ENCODE measurements around the gene PLXNA2. TPM values are rescaled to one million over a fixed set of nuclear protein-coding genes. Genes with fewer than 3 reads are reported as not detected.

PLXNA2 gene
- polyA plus RNA-seq, 4 donors: 12.4 to 16.7 (median 14.4) TPM

- DNase-seq (ENCODE audit: low read depth in 4 of 4, low spot score in 3 of 4): no peak
Observed at GRCh38 chr1:208242941-208243526, 1.1 kb downstream of the PLXNA2 start.

DNA sequence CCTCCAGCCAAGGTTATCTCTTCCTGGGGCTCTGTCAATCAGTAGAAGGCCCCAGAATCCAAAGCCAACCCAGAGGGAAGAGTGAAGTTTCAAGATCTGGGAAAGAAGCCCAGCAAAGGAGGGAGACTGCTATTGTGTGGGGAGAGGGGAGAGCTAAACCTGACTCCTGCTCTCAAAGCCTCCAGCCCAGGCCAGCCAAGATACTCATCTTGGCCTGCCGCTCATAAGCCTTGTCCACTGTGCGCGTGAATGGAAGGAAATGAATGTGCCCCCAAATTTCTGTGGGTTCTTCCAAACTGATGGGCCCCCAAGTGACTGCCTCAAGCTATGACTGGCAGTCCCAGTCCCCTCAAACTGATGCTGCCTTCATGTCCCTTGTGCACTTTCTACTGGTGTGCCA is 2.0 kb downstream of the PLXNA2 start:
- no peak for DNase-seq (ENCODE audit: low read depth in 4 of 4, low spot score in 3 of 4)

- no peak for DNase-seq (ENCODE audit: low read depth in 4 of 4, low spot score in 3 of 4)
Observed at GRCh38 chr1:208241512-208241911, 2.7 kb downstream of the PLXNA2 start.

DNA sequence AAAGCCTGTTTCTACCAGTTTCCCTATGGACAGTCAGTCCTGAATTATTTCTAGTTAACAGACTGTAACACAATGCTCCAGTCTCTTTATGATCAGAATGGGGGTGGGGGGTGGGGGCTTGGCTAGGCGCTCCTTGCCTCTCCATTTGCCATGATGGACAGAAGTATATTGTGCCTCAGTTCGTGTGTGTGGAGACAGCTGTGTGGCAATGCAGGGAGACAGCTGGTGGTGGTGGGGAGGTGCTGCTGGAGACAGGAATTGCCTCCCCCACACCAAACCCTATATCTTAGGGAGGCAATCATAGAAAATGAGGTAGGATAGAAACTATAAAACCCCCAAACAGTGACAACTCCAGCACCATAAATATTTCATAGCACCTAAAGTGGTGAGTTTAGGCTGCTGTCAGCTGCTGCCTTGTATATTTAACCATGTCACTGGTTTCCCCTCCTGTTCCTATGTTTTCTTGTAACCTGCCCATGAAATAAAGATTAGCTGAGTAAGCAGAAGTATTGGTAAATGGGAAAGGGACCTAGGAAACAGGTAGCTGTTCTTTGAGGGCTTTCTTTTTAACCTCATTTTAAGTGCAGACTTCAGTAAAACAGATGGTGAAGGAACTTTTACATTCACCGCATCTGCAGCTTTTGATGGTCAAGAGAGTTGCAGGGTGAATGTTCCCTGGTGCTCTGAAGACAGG is 3.4 kb downstream of the PLXNA2 start:
- DNase-seq (ENCODE audit: low read depth in 4 of 4, low spot score in 3 of 4): no peak

DNA sequence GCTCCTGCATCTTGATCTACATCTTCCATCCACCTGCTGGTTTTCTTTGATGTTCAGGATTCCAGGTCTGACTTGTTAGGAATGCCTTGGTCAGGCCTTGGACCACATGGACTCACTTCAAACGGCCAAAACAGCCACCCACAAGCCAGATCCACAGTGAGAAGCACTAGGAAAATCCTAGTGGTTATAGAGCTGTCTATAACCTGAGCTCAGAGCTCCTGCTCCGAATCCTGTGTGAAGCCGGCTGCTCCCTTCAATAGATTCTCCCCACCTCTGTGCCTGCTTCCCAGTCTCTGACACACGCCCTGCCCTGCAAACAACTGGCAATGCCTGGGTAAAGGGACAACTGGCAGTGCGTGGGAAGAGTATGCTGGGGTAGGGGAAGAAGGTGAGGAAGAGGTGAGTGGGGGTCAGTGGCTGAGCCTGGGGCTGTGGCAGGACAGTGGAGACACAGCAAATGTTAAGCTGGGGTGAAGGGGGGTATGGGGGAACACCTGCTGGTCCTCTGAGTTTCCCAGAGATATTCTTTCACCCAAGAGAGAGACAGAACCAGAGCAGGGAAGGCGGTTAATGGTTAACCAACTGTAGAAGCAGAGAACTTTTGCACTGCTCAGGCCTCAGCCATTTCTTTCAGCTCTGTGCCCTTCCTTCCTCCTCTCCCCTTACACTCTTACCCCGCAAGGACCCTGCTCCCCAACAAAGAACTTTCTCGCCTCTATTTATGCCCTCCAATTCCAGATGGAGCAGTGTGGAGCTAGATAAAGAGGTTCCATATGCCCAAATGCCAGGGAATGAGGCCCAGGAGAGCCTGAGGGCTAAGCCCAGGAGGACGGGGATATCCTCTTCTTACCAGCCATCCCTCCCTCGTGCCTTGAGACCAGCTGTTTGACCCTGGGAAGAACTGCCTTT is 4.5 kb downstream of the PLXNA2 start:
- DNase-seq (ENCODE audit: low read depth in 4 of 4, low spot score in 3 of 4): no peak

GRCh38 chr1:208238710-208239472 is 5.3 kb downstream of the PLXNA2 start:
- DNase-seq (ENCODE audit: low read depth in 4 of 4, low spot score in 3 of 4): no peak

GRCh38 chr1:208237241-208237640 is 6.9 kb downstream of the PLXNA2 start:
- DNase-seq (ENCODE audit: low read depth in 4 of 4, low spot score in 3 of 4): no peak

DNA sequence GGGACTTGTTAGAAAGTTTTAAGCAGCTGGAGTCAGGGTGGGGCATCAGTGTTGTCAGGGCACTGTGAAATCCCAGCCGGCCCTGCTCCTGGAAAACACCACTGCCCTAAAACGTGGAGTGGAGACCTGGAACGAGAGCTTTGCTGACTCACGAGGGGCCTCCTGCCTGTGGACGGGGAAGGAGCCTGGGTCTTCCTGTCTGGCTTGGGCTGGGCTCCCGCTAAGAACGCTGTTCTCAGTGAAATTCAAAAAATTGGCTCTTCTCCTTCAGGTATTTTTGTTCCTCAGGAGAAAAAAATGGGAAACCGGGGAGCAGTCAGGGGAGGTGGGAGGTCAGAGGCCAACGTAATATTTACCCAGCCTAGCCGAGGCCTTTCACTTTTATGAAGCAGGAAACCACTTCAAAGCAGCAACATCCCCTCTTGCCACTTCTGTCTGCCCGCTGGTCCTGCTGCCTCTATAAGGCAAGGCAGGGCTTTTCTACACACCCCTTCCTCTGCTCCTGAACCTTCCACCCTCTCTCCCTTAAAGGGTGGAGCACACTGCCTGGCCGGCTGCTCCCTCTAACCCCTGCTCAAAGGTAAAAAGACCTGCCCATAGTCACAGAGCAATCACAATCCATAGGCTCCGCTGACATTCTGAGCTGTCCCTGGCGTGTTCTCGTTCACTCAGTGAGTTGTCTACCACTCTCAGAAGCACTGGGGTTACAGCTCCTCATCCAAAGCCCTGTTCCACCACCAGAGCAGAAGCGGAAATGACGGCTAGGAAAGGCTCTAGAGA is 8.0 kb downstream of the PLXNA2 start:
- no peak for DNase-seq (ENCODE audit: low read depth in 4 of 4, low spot score in 3 of 4)

GRCh38 chr1:208235356-208235981 is 8.7 kb downstream of the PLXNA2 start:
- DNase-seq (ENCODE audit: low read depth in 4 of 4, low spot score in 3 of 4): no peak

- no peak for DNase-seq (ENCODE audit: low read depth in 4 of 4, low spot score in 3 of 4)
Observed at GRCh38 chr1:208234721-208235120, 9.5 kb downstream of the PLXNA2 start.

DNA sequence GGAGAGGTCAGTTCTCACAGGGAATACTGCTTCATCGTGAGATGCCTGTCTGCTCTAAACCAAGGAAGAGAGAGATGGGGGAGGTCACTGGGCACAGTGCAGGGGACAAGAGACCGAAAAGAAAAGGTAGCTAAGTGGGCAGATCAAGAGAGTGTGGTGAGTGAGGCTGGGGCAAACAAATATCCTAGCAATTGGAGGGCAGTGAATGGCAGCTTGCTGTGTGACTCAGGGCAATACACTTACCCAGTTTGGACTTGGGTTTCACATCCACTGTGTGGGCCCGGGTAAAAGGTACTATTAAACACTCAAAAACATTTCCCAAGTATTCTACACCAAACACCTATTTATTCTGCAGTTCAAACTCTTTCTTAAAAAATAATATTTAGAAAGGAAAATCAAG is 10.2 kb downstream of the PLXNA2 start:
- no peak for DNase-seq (ENCODE audit: low read depth in 4 of 4, low spot score in 3 of 4)

GRCh38 chr1:208233546-208233945 is 10.6 kb downstream of the PLXNA2 start:
- DNase-seq (ENCODE audit: low read depth in 4 of 4, low spot score in 3 of 4): no peak

DNA sequence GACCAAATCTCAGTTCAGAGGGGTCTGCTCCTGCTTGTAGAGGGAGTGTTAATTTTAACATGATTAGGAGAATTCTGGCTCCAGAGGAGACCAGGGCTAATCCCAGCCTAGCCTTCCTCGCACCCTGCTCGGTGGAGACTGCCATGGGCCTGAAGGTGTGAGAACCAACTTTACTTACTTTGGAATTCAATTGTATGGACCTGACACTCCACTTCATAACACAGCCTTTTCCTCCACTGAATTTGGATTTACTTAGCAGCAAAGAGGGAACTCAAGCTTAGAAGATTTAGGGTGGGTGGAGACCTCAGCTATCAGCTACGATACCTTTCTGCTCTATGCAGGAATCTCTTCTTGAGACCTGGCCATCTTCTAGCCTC is 11.5 kb downstream of the PLXNA2 start:
- no peak for DNase-seq (ENCODE audit: low read depth in 4 of 4, low spot score in 3 of 4)

DNA sequence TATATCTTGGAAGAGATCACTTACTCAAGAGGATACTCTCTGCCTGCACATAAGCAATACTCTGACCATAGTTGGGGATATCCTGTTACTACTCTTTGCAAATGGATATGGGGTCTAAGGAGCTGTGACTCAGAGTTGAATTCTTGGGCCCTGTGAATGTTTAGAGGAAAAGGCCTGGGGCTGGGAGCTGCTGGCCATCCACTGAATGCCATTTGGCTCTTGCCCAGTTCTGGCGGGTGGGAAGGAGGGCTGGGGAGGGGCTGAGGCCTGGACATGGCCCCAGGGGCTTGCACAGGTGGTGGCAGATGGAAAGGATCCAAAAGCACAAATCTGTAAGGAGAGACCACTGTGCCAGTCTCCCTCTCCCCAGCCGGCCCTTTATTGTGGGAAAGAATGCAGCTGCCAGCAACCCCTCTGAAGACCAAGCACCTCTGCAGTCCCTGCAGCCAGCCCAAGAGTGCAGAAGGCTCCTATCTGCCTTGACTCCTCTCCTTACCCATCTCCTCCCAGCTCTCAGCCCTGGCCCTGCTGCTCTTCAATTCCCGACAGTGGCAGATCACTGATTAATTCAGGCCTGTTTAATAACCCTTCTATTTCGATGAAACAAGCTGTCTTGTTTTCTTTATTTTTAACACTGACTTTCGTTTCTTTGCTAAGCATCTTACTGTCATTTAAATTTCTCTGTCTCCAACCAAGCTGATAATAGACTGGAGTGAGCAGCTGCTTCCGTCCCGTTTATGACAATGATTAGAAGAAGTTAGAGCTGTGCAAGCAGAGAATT is 12.1 kb downstream of the PLXNA2 start:
- no peak for DNase-seq (ENCODE audit: low read depth in 4 of 4, low spot score in 3 of 4)

DNA sequence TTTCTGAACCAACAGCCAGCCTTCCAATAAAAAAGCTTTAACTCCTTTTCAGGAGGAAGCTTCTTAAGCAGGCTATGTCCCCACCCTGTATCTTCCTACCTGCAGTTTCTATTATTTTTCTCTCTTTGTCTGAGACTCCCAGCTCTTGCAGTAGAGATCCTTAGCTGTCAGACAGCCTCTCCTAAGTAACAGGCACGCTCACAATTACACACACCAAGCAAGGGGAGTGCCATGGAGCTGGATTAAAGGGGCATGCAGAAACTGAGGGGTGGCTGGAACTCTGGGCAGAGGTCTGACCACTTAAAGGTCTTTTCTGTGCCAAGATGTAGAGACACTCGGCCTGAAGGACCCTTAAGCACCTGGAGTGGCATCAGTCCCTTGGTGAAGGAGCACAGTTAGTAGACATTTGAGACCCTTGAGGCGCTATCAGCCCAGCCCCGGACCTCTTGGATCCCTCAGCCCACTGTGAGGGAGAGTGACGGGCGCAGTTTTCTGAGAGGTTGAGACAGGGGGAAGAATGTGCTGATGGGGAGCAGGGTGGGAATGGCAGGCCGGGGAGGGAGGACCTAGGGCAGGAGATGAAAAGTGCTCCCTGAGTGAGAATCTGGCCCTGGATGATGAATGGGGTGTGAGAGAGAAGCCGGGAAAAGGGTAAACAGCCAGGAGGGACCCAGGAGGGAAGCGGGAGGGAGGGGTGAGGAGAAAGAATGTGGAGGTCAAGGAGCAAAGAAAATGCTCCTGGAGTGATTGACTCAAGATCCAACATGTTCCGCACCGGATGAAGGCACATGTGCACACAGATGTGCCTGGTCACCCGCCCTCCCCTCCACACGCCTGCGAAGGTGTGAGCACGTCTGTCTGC is 13.3 kb downstream of the PLXNA2 start:
- no peak for DNase-seq (ENCODE audit: low read depth in 4 of 4, low spot score in 3 of 4)

GRCh38 chr1:208228550-208228949 is 15.6 kb downstream of the PLXNA2 start:
- DNase-seq (ENCODE audit: low read depth in 4 of 4, low spot score in 3 of 4): no peak

DNA sequence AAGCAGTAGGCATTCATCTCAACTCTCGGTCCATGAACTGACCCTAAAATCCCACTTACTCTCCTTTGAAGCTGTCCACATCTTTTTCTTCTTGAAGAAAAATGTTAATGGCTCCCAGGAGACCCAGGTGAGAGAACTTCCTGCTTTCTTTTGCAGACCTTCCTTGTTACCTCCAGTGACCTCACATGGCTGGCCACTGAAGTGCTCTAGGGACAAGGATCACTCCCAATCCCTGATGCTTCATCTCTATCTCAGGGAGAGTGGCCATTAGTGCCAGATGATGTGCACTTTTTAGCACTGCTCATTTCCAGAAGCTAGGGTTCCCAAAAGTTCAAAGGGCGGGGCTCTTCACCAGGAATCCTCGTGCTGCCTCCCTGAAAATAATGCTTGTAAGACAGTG is 16.2 kb downstream of the PLXNA2 start:
- no peak for DNase-seq (ENCODE audit: low read depth in 4 of 4, low spot score in 3 of 4)

GRCh38 chr1:208227366-208227765 is 16.8 kb downstream of the PLXNA2 start:
- no peak for DNase-seq (ENCODE audit: low read depth in 4 of 4, low spot score in 3 of 4)

All from right renal pelvis (tissue), 4 donors.